IPS-18c (cell line): ENCODE data around the gene WDR70.
"Not testable (repeated sequence)": the region's sequence is repeated elsewhere in the genome, so short reads cannot be mapped to it uniquely, and the experiment has no call there.

Source experiments
- H3K4me3 ChIP-seq: 2 replicates; pipeline ENCODE4 v1.7.0; 2013; ENCODE audit warnings: low read depth, mild to moderate bottlenecking, low read length, moderate library complexity; ENCODE audit not compliant: insufficient read depth
- H3K9me3 ChIP-seq: one replicate; pipeline ENCODE4 v1.6.1; 2013; ENCODE audit warnings: mild to moderate bottlenecking, low read length, moderate library complexity; ENCODE audit not compliant: control insufficient read depth, insufficient read depth

The WDR70 gene

GRCh38 chr5:37672118-37672588 lies 293.0 kb downstream of the WDR70 start:
- not testable (repeated sequence) for H3K9me3 ChIP-seq, H3K4me3 ChIP-seq

- not testable (repeated sequence) for H3K4me3 ChIP-seq, H3K9me3 ChIP-seq
These were observed 295.2 kb downstream of the WDR70 start for GRCh38 chr5:37674361-37674760.

- not testable (repeated sequence) for H3K4me3 ChIP-seq, H3K9me3 ChIP-seq
These were observed 300.2 kb downstream of the WDR70 start for GRCh38 chr5:37679326-37679725.

- not testable (repeated sequence) for H3K9me3 ChIP-seq, H3K4me3 ChIP-seq
These were observed 300.8 kb downstream of the WDR70 start for GRCh38 chr5:37679903-37680302.

- Histone ChIP-seq H3K9me3 (peaks cover 2% of the 10 kb centered on the region), H3K4me3 (no peak overlapping the region)
These were observed 304.0 kb downstream of the WDR70 start for GRCh38 chr5:37683072-37683471.

- H3K9me3 ChIP-seq: no peaks in the 10 kb centered on the region
- H3K4me3 ChIP-seq: no peak overlapping the region
These were observed 306.1 kb downstream of the WDR70 start for GRCh38 chr5:37685211-37685610.

GRCh38 chr5:37685816-37686215 lies 306.7 kb downstream of the WDR70 start:
- H3K9me3 ChIP-seq: no peaks in the 10 kb centered on the region
- H3K4me3 ChIP-seq: no peak overlapping the region

- H3K9me3 ChIP-seq, H3K4me3 ChIP-seq: not testable (repeated sequence)
These were observed 309.8 kb downstream of the WDR70 start for GRCh38 chr5:37688925-37689324.

GRCh38 chr5:37694333-37694732 lies 315.2 kb downstream of the WDR70 start:
- H3K9me3 ChIP-seq, H3K4me3 ChIP-seq: not testable (repeated sequence)

- H3K9me3 ChIP-seq: no peaks in the 10 kb centered on the region
- no peak overlapping the region for H3K4me3 ChIP-seq
These were observed 315.7 kb downstream of the WDR70 start for GRCh38 chr5:37694867-37695266.

GRCh38 chr5:37695647-37696046 lies 316.5 kb downstream of the WDR70 start:
- H3K4me3 ChIP-seq: no peak overlapping the region
- H3K9me3 ChIP-seq: no peaks in the 10 kb centered on the region

GRCh38 chr5:37696190-37697021 lies 317.3 kb downstream of the WDR70 start:
- no peak overlapping the region for H3K4me3 ChIP-seq
- H3K9me3 ChIP-seq: no peaks in the 10 kb centered on the region

- Histone ChIP-seq H3K4me3 (no peak overlapping the region), H3K9me3 (no peaks in the 10 kb centered on the region)
These were observed 322.8 kb downstream of the WDR70 start for GRCh38 chr5:37701868-37702267.

GRCh38 chr5:37703841-37704241 lies 324.7 kb downstream of the WDR70 start:
- no peaks in the 10 kb centered on the region for H3K9me3 ChIP-seq
- H3K4me3 ChIP-seq: no peak overlapping the region

GRCh38 chr5:37704406-37704805 lies 325.3 kb downstream of the WDR70 start:
- no peak overlapping the region for H3K4me3 ChIP-seq
- H3K9me3 ChIP-seq: no peaks in the 10 kb centered on the region

- H3K9me3 ChIP-seq: no peaks in the 10 kb centered on the region
- no peak overlapping the region for H3K4me3 ChIP-seq
These were observed 329.9 kb downstream of the WDR70 start for GRCh38 chr5:37709020-37709419.

GRCh38 chr5:37710965-37711364 lies 331.8 kb downstream of the WDR70 start:
- Histone ChIP-seq H3K9me3 (no peaks in the 10 kb centered on the region), H3K4me3 (no peak overlapping the region)

- no peak overlapping the region for H3K4me3 ChIP-seq
- H3K9me3 ChIP-seq: no peaks in the 10 kb centered on the region
These were observed 333.6 kb downstream of the WDR70 start for GRCh38 chr5:37712750-37713149.

- H3K9me3 ChIP-seq: no peaks in the 10 kb centered on the region
- H3K4me3 ChIP-seq: no peak overlapping the region
These were observed 335.6 kb downstream of the WDR70 start for GRCh38 chr5:37714756-37715155.
